Loucy (cell line): Measurements from ENCODE around the gene SLC22A1.

Source experiments
- CTCF ChIP-seq: fragments of 200-600 bp; sonication (generic); conservative IDR thresholded peaks from 2 replicates; pipeline ENCODE4 v1.5.1; 2014; ENCODE audit warnings: mild to moderate bottlenecking, antibody characterized with exemption, low read length
- EZH2phosphoT487 ChIP-seq: fragments of 200-600 bp; IDR thresholded peaks from 2 replicates; pipeline ENCODE4 v1.6.1; 2018; ENCODE audit warnings: antibody characterized with exemption, mild to moderate bottlenecking, moderate library complexity, borderline replicate concordance

GRCh38 chr6:160102956-160103824, 18.4 kb upstream of the SLC22A1 start:
- peak; percentile 67 for TF ChIP-seq CTCF
- TF ChIP-seq EZH2phosphoT487 = no peak
